ENCODE data around the gene CACNA2D1. TPM values are rescaled to one million over a fixed set of nuclear protein-coding genes. Genes with fewer than 3 reads are reported as not detected.

Gene CACNA2D1
- total and polyA plus RNA-seq, 4 donors = 1.1 to 33.4 (median 6.5) TPM

DNA sequence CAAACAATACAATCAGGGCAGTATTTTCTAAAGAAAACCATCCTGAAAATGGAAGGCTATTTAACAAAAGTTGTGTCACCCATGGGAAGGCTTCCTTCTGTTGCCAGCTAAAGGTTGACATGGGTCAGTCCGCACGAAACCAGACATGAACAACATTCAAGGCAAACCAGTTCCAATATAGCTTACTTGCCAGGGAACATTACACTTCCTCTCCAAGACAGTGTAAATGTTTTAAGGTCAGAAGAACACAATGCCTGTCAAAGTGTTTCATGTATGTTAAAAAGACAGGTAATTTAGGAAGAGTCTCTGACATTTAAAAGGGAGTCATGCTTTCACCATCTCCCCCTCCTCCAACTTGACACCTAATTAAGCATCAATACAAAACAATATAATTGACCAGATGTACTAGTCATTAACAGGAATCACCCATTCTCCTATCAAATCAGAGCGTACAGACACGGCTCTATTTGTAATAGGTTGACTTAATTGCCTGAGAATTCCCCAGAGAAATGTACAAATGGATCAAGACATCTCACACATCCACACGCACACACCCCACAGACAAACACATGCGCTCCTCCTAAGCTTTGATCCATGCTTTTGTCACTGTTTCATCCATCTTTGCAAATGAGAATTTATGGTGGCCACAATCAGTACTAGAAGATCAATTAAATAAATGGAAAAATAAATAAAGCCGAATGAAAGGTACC, 69.5 kb downstream of the CACNA2D1 start:
- TF ChIP-seq, protein P1, sequence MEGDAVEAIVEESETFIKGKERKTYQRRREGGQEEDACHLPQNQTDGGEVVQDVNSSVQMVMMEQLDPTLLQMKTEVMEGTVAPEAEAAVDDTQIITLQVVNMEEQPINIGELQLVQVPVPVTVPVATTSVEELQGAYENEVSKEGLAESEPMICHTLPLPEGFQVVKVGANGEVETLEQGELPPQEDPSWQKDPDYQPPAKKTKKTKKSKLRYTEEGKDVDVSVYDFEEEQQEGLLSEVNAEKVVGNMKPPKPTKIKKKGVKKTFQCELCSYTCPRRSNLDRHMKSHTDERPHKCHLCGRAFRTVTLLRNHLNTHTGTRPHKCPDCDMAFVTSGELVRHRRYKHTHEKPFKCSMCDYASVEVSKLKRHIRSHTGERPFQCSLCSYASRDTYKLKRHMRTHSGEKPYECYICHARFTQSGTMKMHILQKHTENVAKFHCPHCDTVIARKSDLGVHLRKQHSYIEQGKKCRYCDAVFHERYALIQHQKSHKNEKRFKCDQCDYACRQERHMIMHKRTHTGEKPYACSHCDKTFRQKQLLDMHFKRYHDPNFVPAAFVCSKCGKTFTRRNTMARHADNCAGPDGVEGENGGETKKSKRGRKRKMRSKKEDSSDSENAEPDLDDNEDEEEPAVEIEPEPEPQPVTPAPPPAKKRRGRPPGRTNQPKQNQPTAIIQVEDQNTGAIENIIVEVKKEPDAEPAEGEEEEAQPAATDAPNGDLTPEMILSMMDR (IDR thresholded peaks at IDR 0.05; ENCODE audit: control extremely low read depth, extremely low read depth) = no peak
- Histone ChIP-seq H3K4me1 (ENCODE audit: control insufficient read depth in 5 of 5, insufficient read depth in 5 of 5, low read length in 5 of 5) (peaks cover 0 to 8% (median 4%) of the 10 kb centered on the region in 5 donors), H3K4me3 (no peak overlapping the region), H3K9me3 (ENCODE audit: control insufficient read depth in 4 of 4, insufficient read depth in 3 of 4, low read length in 3 of 4) (no peaks in the 10 kb centered on the region), H3K36me3 (ENCODE audit: control insufficient read depth in 4 of 4, insufficient read depth in 4 of 4, low read length in 4 of 4) (no peaks in the 10 kb centered on the region), H3K27ac (ENCODE audit: low read depth in 1 of 2, low read length in 1 of 2) (no peak overlapping the region), H3K9ac (ENCODE audit: insufficient read depth in 1 of 2, low read length in 2 of 2) (no peak overlapping the region), H3K27me3 (ENCODE audit: control insufficient read depth in 3 of 3, insufficient read depth in 3 of 3, low read length in 2 of 3) (no peaks in the 10 kb centered on the region)
- DNase-seq = peak in 1 of 3 donors; percentile 33
- WGBS, 2 donors = 62 to 71% methylated on average over 7 of the region's 7 CpGs
- ATAC-seq (ENCODE audit: insufficient read depth, low FRiP score) = no peak

DNA sequence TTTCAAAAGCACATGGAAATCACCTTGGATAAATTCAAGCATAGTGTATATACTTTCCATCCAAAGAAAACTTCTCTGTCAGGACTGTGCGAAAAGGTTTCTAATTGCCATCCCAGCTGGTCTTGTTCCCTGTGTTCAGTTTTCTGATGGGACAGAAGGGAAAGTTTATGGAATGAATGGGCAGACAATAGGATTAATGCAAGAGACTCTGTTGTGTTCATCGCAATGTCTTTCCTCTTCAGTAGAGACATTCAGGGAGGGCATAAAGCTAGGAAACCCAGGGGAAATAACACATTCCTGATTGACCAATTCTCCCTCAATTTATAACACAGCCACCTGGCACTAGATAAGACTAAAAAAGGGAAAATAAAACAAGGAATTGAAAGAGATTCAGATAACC, 78.9 kb downstream of the CACNA2D1 start:
- no peak for DNase-seq
- peaks cover 0 to 10% (median 0%) of the 10 kb centered on the region in 5 donors for H3K4me1 ChIP-seq (ENCODE audit: control insufficient read depth in 5 of 5, insufficient read depth in 5 of 5, low read length in 5 of 5)
- no peaks in the 10 kb centered on the region for H3K27me3 ChIP-seq (ENCODE audit: control insufficient read depth in 3 of 3, insufficient read depth in 3 of 3, low read length in 2 of 3)
- H3K4me3 ChIP-seq = no peak overlapping the region
- WGBS, 2 donors = 94 to 97% methylated on average over 2 of the region's 2 CpGs
- H3K9me3 ChIP-seq (ENCODE audit: control insufficient read depth in 4 of 4, insufficient read depth in 3 of 4, low read length in 3 of 4) = no peaks in the 10 kb centered on the region
- no peak overlapping the region for H3K27ac ChIP-seq (ENCODE audit: low read depth in 1 of 2, low read length in 1 of 2)
- no peak overlapping the region for H3K9ac ChIP-seq (ENCODE audit: insufficient read depth in 1 of 2, low read length in 2 of 2)
- no peak for ATAC-seq (ENCODE audit: insufficient read depth, low FRiP score)
- TF ChIP-seq, protein P1 (IDR thresholded peaks at IDR 0.05; ENCODE audit: control extremely low read depth, extremely low read depth) = no peak
- H3K36me3 ChIP-seq (ENCODE audit: control insufficient read depth in 4 of 4, insufficient read depth in 4 of 4, low read length in 4 of 4) = no peaks in the 10 kb centered on the region

DNA sequence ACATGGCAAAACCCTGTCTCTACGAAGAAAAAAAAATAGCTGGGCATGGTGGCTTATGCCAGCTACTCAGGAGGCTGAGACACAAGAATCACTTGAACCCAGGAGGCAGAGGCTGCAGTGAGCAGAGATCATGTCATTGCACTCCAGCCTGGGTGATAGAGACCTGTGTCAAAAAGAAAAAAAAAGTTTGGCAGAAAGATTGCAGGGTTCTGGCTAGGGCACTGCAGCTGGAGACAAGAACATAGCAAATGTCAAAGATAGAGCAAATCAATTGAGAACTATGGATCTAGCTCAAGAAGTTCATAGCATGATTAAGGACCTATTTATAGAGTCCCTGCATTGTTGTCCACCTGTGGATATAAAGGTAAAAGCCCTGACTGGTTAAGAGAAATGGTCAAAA, 79.5 kb downstream of the CACNA2D1 start:
- ATAC-seq (ENCODE audit: insufficient read depth, low FRiP score) = no peak
- no peaks in the 10 kb centered on the region for H3K9me3 ChIP-seq (ENCODE audit: control insufficient read depth in 4 of 4, insufficient read depth in 3 of 4, low read length in 3 of 4)
- TF ChIP-seq, protein P1 (IDR thresholded peaks at IDR 0.05; ENCODE audit: control extremely low read depth, extremely low read depth) = no peak
- H3K27ac ChIP-seq (ENCODE audit: low read depth in 1 of 2, low read length in 1 of 2) = no peak overlapping the region
- H3K27me3 ChIP-seq (ENCODE audit: control insufficient read depth in 3 of 3, insufficient read depth in 3 of 3, low read length in 2 of 3) = no peaks in the 10 kb centered on the region
- peaks cover 0 to 10% (median 0%) of the 10 kb centered on the region in 5 donors for H3K4me1 ChIP-seq (ENCODE audit: control insufficient read depth in 5 of 5, insufficient read depth in 5 of 5, low read length in 5 of 5)
- no peak overlapping the region for H3K4me3 ChIP-seq
- no peak for DNase-seq
- no peaks in the 10 kb centered on the region for H3K36me3 ChIP-seq (ENCODE audit: control insufficient read depth in 4 of 4, insufficient read depth in 4 of 4, low read length in 4 of 4)
- 78 to 95% methylated on average over 1 of the region's 1 CpG for WGBS, 2 donors
- H3K9ac ChIP-seq (ENCODE audit: insufficient read depth in 1 of 2, low read length in 2 of 2) = no peak overlapping the region

Measured in lung (tissue), 12 donors.